ENCODE measurements around the gene PIH1D1. TPM values are rescaled to one million over a fixed set of nuclear protein-coding genes. Genes with fewer than 3 reads are reported as not detected.
"Not testable (repeated sequence)": the region's sequence is repeated elsewhere in the genome, so short reads cannot be mapped to it uniquely, and the experiment has no call there.

The PIH1D1 gene
- total RNA-seq, 1 donor from 2014 or later: 77.9 TPM

DNA sequence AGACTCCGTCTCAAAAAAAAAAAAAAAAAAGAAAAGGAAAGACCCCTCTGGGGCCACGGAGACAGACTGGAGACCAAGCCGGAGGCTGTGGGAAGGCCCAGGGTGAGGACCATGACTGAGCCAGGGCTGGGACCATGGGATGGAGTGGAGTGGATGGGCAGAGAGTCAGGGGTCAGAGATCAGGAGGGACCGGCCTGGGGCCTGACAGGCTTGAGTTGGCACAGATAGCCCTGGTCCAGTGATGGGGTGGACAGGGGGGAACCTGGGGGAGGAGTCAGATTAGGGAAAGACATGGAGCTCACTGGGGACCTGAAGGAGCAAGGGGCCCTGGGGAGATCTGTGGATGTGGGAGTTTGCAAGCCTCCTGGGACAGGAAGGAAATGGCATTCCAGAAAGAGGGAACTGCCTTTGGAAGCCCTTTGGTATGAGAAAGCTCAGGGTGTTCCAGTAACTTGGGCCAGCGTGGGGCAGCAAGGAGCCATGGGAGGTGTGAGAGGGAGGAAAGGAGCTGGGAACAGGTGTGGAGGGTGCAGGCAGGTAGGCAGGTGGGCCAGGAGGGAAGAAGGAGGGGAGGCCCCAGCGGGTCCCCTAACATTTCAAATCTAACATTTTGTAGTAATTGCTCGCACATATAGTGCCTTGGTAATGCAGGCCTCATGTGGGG, 29.5 kb upstream of the PIH1D1 start:
- no peak for DNase-seq (ENCODE audit: low spot score)

- DNase-seq (ENCODE audit: low spot score): no peak
Measured at GRCh38 chr19:49479975-49480628, 28.5 kb upstream of the PIH1D1 start.

DNA sequence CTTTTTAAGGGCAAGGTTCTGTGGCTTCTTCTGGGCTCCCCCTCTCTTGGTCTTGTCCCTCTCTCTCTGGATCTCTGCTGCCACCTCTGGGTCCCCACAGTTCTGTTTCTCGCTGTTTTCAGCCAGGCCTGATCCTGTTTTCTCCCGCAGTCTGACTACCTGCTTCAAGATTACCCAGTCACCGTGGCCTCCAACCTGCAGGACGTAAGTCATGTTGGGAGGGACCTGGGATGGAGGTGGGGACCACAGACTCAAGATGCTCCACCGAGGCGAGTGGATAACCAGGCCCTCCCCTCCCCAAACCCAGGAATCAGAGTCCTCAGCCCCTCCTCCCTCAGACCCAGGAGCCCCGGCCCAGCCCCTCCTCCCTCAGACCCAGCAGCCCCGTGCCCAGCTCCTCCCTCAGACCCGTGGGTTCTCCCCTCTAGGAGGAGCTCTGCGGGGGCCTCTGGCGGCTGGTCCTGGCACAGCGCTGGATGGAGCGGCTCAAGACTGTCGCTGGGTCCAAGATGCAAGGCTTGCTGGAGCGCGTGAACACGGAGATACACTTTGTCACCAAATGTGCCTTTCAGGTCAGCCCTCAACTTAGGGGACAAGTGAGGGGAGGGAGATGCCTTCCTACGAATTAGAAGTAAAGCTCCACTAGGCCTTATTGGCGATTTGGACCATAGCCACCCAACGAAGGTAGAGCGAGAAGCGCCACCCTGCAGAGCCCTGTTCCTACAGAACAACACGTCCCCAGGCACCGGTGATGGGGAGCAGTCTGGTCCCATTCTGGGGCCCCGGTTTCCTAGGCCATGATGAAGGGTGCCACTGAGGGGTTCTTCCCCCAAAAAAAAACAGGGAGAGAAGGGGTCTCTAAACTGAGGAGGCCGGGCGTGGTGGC, 24.6 kb upstream of the PIH1D1 start:
- DNase-seq (ENCODE audit: low spot score): no peak

GRCh38 chr19:49475191-49475917, 23.7 kb upstream of the PIH1D1 start:
- no peak for DNase-seq (ENCODE audit: low spot score)

GRCh38 chr19:49474542-49474924, 22.9 kb upstream of the PIH1D1 start:
- DNase-seq (ENCODE audit: low spot score): no peak

GRCh38 chr19:49473868-49474541, 22.4 kb upstream of the PIH1D1 start, which contains the start of gene FLT3LG:
TSS of gene FLT3LG (plus strand) at chr19:49474215. CDS start at chr19:49474640, 425 bp downstream.
- DNase-seq (ENCODE audit: low spot score): peak; percentile 77

DNA sequence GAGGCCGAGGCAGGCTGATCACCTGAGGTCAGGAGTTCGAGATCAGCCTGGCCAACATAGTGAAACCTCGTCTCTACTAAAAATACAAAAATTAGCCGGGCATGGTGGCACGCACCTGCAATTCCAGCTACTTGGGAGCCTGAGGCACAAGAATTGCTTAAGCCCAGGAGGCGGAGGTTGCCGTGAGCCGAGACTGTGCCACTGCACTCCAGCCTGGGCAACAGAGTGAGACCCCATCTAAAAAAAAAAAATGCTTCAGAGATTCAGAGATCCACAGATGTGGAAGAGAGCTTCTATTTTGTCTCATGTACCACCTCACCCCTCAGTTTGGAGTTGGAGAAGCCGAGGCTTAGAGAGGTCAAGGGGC, 21.9 kb upstream of the PIH1D1 start:
- not testable (repeated sequence) for DNase-seq (ENCODE audit: low spot score)

DNA sequence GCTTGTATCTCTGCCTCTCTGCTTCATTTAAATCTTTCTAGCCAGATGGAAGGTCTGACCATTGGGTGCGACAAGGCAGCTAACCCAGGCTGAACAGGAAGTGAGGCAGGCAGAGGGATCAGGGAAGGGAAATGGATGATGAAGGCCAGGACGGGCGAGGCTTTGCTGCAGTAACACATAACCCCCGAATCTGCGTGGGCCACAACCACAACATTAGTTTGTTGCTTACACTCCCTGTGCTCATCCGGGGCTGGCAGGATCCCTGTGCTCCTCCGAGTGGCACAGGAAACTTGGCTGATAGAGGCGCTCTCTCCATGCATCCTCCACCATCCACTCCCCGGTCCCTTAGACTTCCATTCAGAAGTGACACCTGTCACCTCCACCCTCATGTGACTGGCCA, 21.3 kb upstream of the PIH1D1 start:
- DNase-seq (ENCODE audit: low spot score): no peak

DNA sequence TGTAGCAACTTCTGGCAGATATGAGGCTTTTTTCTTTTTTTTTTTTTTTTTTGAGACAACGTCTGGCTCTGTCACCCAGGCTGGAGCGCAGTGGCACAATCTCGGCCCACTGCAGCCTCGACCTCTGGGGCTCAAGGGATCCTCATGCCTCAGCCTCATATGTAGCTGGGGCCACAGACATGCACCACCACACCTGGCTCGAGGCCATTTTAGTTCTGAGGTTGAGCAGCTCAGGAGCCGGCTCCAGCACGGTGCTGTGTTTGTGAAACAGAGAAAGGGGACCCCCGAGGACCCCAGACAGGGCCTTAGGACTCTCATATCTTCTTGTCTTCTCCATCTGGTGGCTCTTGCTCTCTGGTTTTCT, 19.0 kb upstream of the PIH1D1 start:
- DNase-seq (ENCODE audit: low spot score): no peak

DNA sequence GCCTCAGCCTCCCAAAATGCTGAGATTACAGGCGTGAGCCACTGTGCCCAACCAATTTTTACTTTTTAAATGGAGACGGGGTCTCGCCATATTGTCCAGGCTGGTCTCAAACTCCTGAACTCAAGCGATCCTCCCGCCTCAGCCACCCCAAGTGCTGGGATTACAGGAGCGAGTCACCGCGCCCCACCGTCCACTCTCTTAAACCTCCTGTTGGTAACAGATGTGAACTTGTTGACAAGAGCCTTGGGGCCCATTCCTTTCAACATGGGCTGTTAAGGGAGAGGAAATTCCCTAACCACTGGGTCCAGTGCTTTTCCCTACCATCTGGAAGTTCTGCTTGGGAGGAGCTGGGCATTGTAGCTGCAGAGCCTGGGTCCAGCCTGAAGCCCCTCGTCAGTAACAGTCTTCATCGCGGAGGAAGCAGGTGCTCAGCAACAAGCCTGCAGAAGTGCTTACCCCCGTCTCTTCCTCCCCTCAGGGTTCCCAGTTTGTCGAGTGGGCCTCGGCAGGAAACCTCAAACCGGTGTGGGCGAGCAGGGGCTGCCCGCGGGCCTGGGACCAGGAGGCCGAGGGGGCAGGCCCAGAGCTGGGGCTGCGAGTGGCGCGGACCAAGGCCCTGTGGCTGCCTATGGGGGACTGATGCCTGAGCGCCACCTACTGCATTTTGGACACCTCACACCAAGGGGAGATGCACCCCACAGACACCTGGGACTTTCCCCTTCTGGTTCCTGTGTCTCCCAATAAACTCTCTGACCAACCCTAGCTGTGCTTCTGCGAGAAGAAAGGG, 18.4 kb upstream of the PIH1D1 start:
- DNase-seq (ENCODE audit: low spot score): no peak

DNA sequence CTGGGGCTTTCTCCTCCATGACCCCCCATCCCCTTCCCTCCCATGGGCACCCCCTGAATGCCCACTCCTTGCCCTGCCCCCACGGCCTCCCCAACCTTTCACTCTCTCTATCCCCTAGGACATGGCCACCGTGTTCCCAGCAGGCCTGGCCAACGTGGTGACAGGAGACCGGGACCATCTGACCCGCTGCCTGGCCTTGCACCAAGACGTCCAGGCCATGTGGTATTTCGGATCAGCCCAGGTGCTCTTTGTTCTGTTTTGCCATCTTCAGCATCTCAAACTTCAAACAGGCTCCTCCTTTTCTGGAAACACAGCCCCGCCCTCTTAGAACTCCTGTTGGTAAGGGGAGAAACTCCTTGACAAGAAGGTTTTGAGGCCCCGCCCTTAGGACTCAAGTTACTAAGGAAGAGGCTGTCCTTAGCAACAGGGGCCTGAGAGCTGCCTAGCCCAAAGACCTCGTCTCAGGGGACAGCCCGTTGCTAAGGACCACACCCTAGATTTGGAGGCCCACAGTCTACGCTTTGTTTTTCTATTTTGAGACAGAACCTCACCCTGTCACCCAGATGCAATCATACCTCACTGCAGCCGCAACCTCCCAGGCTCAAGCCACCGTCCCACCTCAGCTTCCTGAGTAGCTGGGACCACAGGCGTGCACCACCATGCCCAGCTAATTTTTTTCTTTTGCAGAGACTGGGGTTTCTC, 17.3 kb upstream of the PIH1D1 start:
- DNase-seq (ENCODE audit: low spot score): peak; percentile 48

- DNase-seq (ENCODE audit: low spot score): no peak
Measured at GRCh38 chr19:49468199-49468598, 16.6 kb upstream of the PIH1D1 start.

DNA sequence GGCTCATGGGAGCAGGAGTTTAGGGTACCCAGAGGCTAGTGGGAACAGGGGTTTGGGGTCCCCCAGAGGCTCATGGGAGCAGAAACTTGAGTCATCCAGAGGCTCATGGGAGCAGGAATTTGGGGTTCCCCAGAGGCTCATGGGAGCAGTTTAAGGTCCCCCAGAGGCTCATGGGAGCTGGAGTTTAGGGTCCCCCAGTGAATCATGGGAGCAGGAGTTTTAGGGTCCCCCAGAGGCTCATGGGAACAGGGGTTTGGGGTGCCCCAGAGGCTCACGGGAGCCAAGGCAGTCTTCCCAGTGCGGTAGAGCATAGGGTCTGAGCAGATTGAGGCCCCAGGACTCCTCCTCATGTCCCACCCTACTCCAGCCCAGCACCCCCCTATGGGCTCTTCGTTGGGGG, 13.8 kb upstream of the PIH1D1 start:
- DNase-seq (ENCODE audit: low spot score): no peak

GRCh38 chr19:49463960-49464740, 12.5 kb upstream of the PIH1D1 start:
- no peak for DNase-seq (ENCODE audit: low spot score)

DNA sequence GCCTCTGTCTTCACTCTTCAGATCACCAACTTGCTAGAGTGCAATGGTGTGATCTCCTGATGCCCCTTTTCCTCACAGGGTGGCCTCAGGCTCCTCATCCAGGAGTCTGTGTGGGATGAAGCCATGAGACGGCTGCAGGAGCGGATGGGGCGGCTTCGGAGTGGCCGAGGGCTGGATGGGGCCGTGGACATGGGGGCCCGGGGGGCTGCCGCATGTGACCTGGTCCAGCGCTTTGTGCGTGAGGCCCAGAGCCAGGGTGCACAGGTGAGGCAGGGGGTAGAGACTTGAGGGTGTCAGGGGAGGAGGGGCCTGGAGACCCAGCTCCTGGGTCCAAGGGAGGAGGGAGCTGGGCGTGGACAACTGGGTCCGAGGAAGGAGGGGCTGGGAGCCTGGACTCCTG, 10.9 kb upstream of the PIH1D1 start:
- DNase-seq (ENCODE audit: low spot score): no peak

- no peak for DNase-seq (ENCODE audit: low spot score)
Measured at GRCh38 chr19:49461656-49462055, 10.0 kb upstream of the PIH1D1 start.

DNA sequence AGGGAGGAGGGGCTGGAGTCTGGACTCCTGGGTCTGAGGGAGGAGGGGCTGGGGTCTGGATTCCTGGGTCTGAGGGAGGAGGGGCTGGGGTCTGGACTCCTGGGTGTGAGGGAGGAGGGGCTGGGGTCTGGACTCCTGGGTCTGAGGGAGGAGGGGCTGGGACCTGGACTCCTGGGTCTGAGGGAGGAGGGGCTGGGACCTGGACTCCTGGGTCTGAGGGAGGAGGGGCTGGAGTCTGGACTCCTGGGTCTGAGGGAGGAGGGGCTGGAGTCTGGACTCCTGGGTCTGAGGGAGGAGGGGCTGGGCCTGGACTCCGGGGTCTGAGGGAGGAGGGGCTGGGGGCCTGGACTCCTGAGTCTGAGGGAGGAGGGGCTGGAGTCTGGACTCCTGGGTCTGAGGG, 9.5 kb upstream of the PIH1D1 start:
- DNase-seq (ENCODE audit: low spot score): not testable (repeated sequence)

DNA sequence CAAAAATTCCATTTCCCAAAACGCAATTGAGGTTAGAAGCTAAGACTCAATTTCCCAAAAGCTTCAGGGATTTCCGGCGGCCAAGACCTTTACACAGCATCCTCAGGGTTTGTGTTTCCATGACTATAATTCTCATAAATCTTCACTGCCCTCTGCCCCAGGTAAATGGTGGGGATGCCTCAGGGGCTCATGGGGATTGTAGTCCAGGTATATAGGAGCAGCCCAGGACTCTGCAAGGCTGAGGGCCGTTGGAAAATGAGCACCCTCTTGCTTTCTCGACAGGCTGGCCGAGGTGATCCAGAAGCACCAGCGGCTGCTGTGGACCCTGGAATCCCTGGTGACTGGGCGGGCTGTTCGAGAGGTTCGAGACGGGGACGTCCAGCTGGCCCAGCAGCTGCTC, 7.8 kb upstream of the PIH1D1 start:
- no peak for DNase-seq (ENCODE audit: low spot score)

GRCh38 chr19:49458567-49458903, 6.9 kb upstream of the PIH1D1 start:
- DNase-seq (ENCODE audit: low spot score): no peak

Data from mucosa of gallbladder (tissue), 1 donor.